ENCODE measurements around the gene CACNB4.

GRCh38 chr2:152064001-152064400 lies 34.8 kb downstream of the CACNB4 start:
- TF ChIP-seq POLR2AphosphoS5 (IDR thresholded peaks at IDR 0.05) (no peak), CTCF (IDR thresholded peaks at IDR 0.05 in 8 of 11, conservative IDR thresholded peaks at IDR 0.05 in 3 of 11) (no peak), POLR2A (IDR thresholded peaks at IDR 0.05) (no peak)
